Loucy (cell line): ENCODE data around the gene MIPEP.

Source experiments
- EZH2phosphoT487 ChIP-seq: fragments of 200-600 bp; IDR thresholded peaks from 2 replicates; pipeline ENCODE4 v1.6.1; 2018; ENCODE audit warnings: antibody characterized with exemption, mild to moderate bottlenecking, moderate library complexity, borderline replicate concordance
- TF ChIP-seq, protein P1 (sequence below): fragments of 200-600 bp; sonication (generic); conservative IDR thresholded peaks from 2 replicates; pipeline ENCODE4 v1.5.1; 2014; ENCODE audit warnings: mild to moderate bottlenecking, antibody characterized with exemption, low read length

DNA sequence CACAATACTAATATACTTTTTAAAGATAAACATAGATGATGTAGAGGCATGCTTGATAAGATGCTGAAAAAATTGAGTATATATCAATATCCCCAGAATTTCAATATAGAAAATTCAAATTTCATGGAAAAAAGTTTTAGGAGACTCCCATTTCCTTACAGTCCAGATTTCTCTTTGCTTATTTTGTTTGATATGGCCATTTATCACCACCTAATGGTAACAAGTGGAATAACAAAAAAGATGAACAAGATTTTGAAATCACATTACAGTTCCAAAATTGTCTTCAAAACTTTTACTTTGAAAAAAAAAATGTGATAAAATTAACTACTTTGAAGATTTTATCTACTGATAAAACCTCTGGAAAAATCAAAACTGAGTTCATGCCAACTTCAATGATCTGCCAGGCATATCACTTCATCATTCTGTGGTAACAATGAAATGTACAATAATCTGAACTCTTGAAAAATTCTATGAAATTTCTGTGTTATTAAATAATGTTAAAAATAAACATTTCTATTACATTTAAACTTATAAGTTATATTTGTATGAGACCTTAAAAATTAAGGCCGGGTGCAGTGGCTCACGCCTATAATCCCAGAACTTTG, 17.5 kb downstream of the MIPEP start:
- TF ChIP-seq, protein P1, sequence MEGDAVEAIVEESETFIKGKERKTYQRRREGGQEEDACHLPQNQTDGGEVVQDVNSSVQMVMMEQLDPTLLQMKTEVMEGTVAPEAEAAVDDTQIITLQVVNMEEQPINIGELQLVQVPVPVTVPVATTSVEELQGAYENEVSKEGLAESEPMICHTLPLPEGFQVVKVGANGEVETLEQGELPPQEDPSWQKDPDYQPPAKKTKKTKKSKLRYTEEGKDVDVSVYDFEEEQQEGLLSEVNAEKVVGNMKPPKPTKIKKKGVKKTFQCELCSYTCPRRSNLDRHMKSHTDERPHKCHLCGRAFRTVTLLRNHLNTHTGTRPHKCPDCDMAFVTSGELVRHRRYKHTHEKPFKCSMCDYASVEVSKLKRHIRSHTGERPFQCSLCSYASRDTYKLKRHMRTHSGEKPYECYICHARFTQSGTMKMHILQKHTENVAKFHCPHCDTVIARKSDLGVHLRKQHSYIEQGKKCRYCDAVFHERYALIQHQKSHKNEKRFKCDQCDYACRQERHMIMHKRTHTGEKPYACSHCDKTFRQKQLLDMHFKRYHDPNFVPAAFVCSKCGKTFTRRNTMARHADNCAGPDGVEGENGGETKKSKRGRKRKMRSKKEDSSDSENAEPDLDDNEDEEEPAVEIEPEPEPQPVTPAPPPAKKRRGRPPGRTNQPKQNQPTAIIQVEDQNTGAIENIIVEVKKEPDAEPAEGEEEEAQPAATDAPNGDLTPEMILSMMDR: peak; percentile 78
- no peak for TF ChIP-seq EZH2phosphoT487
